ENCODE measurements around the gene TH.
"Not testable (repeated sequence)": the region's sequence is repeated elsewhere in the genome, so short reads cannot be mapped to it uniquely, and the experiment has no call there.

Gene TH

GRCh38 chr11:2186669-2187279, 15.2 kb upstream of the TH start:
- Mint-ChIP-seq H3K27ac (no peak overlapping the region), H3K4me3 (no peak overlapping the region), H3K4me1 (ENCODE audit: low read depth in 2 of 2) (peaks cover 0 to 2% of the 10 kb centered on the region in 2 donors), H3K9me3 (no peaks in the 10 kb centered on the region), H3K27me3 (peaks cover 25 to 29% of the 10 kb centered on the region in 2 donors), H3K36me3 (ENCODE audit: insufficient read depth) (no peaks in the 10 kb centered on the region)
- DNase-seq = peak; percentile 42 to 45 (median 42)
- ATAC-seq (replicated peaks) = peak; percentile 88

- Mint-ChIP-seq H3K9me3 (no peaks in the 10 kb centered on the region), H3K27me3 (peaks cover 18 to 29% of the 10 kb centered on the region in 2 donors), H3K4me1 (ENCODE audit: low read depth in 2 of 2) (peaks cover 0 to 2% of the 10 kb centered on the region in 2 donors), H3K4me3 (no peak overlapping the region), H3K36me3 (ENCODE audit: insufficient read depth) (no peaks in the 10 kb centered on the region), H3K27ac (no peak overlapping the region)
- no peak for ATAC-seq (replicated peaks)
- no peak for DNase-seq
These were observed 13.9 kb upstream of the TH start for GRCh38 chr11:2185324-2186085.

- Mint-ChIP-seq H3K27ac (no peak overlapping the region), H3K4me3 (no peak overlapping the region), H3K4me1 (ENCODE audit: low read depth in 2 of 2) (peaks cover 0 to 4% of the 10 kb centered on the region in 2 donors), H3K9me3 (no peaks in the 10 kb centered on the region), H3K36me3 (ENCODE audit: insufficient read depth) (no peaks in the 10 kb centered on the region), H3K27me3 (peaks cover 10 to 29% of the 10 kb centered on the region in 2 donors)
- no peak for ATAC-seq (replicated peaks)
- no peak for DNase-seq
These were observed 11.3 kb upstream of the TH start for GRCh38 chr11:2182692-2183474.

- H3K4me3 Mint-ChIP-seq = no peak overlapping the region
- peaks cover 10 to 29% of the 10 kb centered on the region in 2 donors for H3K27me3 Mint-ChIP-seq
- peaks cover 0 to 4% of the 10 kb centered on the region in 2 donors for H3K4me1 Mint-ChIP-seq (ENCODE audit: low read depth in 2 of 2)
- peaks cover 3% of the 10 kb centered on the region for H3K36me3 Mint-ChIP-seq (ENCODE audit: insufficient read depth)
- no peak for DNase-seq
- ATAC-seq (replicated peaks) = no peak
- no peak overlapping the region for H3K27ac Mint-ChIP-seq
- no peaks in the 10 kb centered on the region for H3K9me3 Mint-ChIP-seq
These were observed 10.5 kb upstream of the TH start for GRCh38 chr11:2182075-2182474.

- Mint-ChIP-seq H3K4me1 (ENCODE audit: low read depth in 2 of 2) (peaks cover 0 to 4% of the 10 kb centered on the region in 2 donors), H3K27me3 (peaks cover 10 to 29% of the 10 kb centered on the region in 2 donors), H3K9me3 (no peaks in the 10 kb centered on the region), H3K4me3 (no peak overlapping the region), H3K36me3 (ENCODE audit: insufficient read depth) (peaks cover 3% of the 10 kb centered on the region), H3K27ac (no peak overlapping the region)
- DNase-seq (no peak), ATAC-seq (replicated peaks) (no peak)
These were observed 9.3 kb upstream of the TH start for GRCh38 chr11:2180789-2181370.

- H3K9me3 Mint-ChIP-seq = no peaks in the 10 kb centered on the region
- H3K27me3 Mint-ChIP-seq = peaks cover 9 to 28% of the 10 kb centered on the region in 2 donors
- ATAC-seq (replicated peaks) (no peak), DNase-seq (no peak)
- peaks cover 0 to 4% of the 10 kb centered on the region in 2 donors for H3K4me1 Mint-ChIP-seq (ENCODE audit: low read depth in 2 of 2)
- peaks cover 3% of the 10 kb centered on the region for H3K36me3 Mint-ChIP-seq (ENCODE audit: insufficient read depth)
- H3K27ac Mint-ChIP-seq = no peak overlapping the region
- no peak overlapping the region for H3K4me3 Mint-ChIP-seq
These were observed 8.7 kb upstream of the TH start for GRCh38 chr11:2180347-2180746.

- Mint-ChIP-seq H3K27ac (no peak overlapping the region), H3K36me3 (ENCODE audit: insufficient read depth) (peaks cover 3% of the 10 kb centered on the region), H3K9me3 (no peaks in the 10 kb centered on the region)
These were observed 7.9 kb upstream of the TH start for GRCh38 chr11:2179516-2179915.

GRCh38 chr11:2178906-2179494, 7.4 kb upstream of the TH start:
- Mint-ChIP-seq H3K36me3 (ENCODE audit: insufficient read depth) (peaks cover 3% of the 10 kb centered on the region), H3K27me3 (peaks cover 0 to 18% of the 10 kb centered on the region in 2 donors), H3K4me1 (ENCODE audit: low read depth in 2 of 2) (peaks cover 0 to 4% of the 10 kb centered on the region in 2 donors), H3K9me3 (no peaks in the 10 kb centered on the region), H3K27ac (no peak overlapping the region), H3K4me3 (no peak overlapping the region)
- no peak for ATAC-seq (replicated peaks)
- no peak for DNase-seq

More at GRCh38 chr11:2179516-2179915, 7.9 kb upstream of the TH start:
- no peak for DNase-seq
- H3K4me1 Mint-ChIP-seq (ENCODE audit: low read depth in 2 of 2) = peaks cover 0 to 4% of the 10 kb centered on the region in 2 donors
- no peak overlapping the region for H3K4me3 Mint-ChIP-seq
- ATAC-seq (replicated peaks) = no peak
- H3K27me3 Mint-ChIP-seq = peaks cover under 1 to 20% of the 10 kb centered on the region in 2 donors

GRCh38 chr11:2178055-2178773, 6.6 kb upstream of the TH start:
- not testable (repeated sequence) for H3K4me1 Mint-ChIP-seq (ENCODE audit: low read depth in 2 of 2); H3K9me3 Mint-ChIP-seq; H3K4me3 Mint-ChIP-seq; H3K27ac Mint-ChIP-seq; DNase-seq; H3K36me3 Mint-ChIP-seq (ENCODE audit: insufficient read depth); ATAC-seq (replicated peaks)
- H3K27me3 Mint-ChIP-seq = peaks cover 0 to 18% of the 10 kb centered on the region in 2 donors

GRCh38 chr11:2177076-2177475, 5.5 kb upstream of the TH start:
- Mint-ChIP-seq H3K4me1 (ENCODE audit: low read depth in 2 of 2) (peaks cover 0 to 2% of the 10 kb centered on the region in 2 donors), H3K27me3 (peaks cover 0 to 18% of the 10 kb centered on the region in 2 donors), H3K27ac (no peak overlapping the region), H3K36me3 (ENCODE audit: insufficient read depth) (peaks cover 3% of the 10 kb centered on the region), H3K9me3 (no peaks in the 10 kb centered on the region), H3K4me3 (no peak overlapping the region)
- DNase-seq (no peak), ATAC-seq (replicated peaks) (no peak)

- H3K27me3 Mint-ChIP-seq = peaks cover 0 to 18% of the 10 kb centered on the region in 2 donors
- H3K36me3 Mint-ChIP-seq (ENCODE audit: insufficient read depth) = peaks cover 3% of the 10 kb centered on the region
- peaks cover 0 to 2% of the 10 kb centered on the region in 2 donors for H3K4me1 Mint-ChIP-seq (ENCODE audit: low read depth in 2 of 2)
- H3K4me3 Mint-ChIP-seq = no peak overlapping the region
- ATAC-seq (replicated peaks) (no peak), DNase-seq (no peak)
- H3K9me3 Mint-ChIP-seq = no peaks in the 10 kb centered on the region
- no peak overlapping the region for H3K27ac Mint-ChIP-seq
These were observed 4.8 kb upstream of the TH start for GRCh38 chr11:2176389-2176900.

- no peak for DNase-seq
- peaks cover 3% of the 10 kb centered on the region for H3K36me3 Mint-ChIP-seq (ENCODE audit: insufficient read depth)
- ATAC-seq (replicated peaks) = no peak
- H3K27me3 Mint-ChIP-seq = peaks cover 0 to 13% of the 10 kb centered on the region in 2 donors
- peaks cover 0 to 2% of the 10 kb centered on the region in 2 donors for H3K4me1 Mint-ChIP-seq (ENCODE audit: low read depth in 2 of 2)
- no peaks in the 10 kb centered on the region for H3K9me3 Mint-ChIP-seq
- no peak overlapping the region for H3K4me3 Mint-ChIP-seq
- H3K27ac Mint-ChIP-seq = no peak overlapping the region
These were observed 4.0 kb upstream of the TH start for GRCh38 chr11:2175659-2176058.

All from effector memory CD8-positive, alpha-beta T cell (primary cell).